Measurements from ENCODE around the gene TMEM259.

Gene TMEM259

DNA sequence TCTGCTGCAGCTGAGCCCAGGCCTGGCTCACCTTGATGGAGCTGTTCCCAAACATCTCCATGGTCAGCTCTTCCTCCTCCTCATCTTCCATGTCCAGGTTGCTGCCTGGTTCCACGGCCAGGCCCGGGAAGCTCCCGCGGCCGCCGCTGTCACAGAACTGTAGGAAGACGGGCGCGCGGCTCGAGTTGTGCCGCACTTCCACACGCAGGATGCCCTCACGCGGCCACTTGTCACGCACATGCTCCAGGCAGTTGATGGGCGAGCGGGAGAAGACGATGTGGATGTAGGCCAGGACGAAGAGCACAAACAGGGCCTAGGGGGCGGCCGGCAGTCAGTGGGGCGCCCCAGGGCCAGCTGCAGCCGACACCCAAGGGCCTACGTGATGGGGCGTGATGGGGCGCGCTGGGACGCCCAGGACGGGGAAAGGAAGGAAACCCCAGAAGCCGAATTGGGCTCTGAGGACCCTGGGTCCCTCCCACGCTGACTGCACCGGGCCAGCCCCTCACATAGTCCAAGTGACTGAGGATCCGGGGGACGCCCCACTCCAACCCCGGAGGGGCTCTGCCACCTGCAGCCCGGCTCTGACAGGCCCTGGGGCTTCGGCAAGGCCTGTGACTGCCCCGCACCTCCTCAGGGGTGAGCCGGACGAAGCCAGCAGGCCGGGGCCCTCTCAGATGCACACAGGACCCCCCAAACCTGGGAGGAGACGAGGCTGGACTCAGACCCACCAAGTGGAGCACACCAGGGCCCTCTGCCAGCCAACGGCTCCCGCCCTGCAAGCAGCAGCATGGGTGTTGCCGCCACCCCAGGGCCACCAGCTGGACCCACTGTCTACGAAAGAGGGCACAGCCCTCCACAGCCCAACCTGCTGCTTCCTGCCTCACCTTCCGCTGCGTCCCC lies 6.5 kb downstream of the TMEM259 start:
- DNase-seq (ENCODE audit: extremely low read depth, low read depth): no peak
- no peak overlapping the region for H3K4me3 ChIP-seq (replicated peaks; ENCODE audit: low read depth, low read length)
- TF ChIP-seq, protein P1, sequence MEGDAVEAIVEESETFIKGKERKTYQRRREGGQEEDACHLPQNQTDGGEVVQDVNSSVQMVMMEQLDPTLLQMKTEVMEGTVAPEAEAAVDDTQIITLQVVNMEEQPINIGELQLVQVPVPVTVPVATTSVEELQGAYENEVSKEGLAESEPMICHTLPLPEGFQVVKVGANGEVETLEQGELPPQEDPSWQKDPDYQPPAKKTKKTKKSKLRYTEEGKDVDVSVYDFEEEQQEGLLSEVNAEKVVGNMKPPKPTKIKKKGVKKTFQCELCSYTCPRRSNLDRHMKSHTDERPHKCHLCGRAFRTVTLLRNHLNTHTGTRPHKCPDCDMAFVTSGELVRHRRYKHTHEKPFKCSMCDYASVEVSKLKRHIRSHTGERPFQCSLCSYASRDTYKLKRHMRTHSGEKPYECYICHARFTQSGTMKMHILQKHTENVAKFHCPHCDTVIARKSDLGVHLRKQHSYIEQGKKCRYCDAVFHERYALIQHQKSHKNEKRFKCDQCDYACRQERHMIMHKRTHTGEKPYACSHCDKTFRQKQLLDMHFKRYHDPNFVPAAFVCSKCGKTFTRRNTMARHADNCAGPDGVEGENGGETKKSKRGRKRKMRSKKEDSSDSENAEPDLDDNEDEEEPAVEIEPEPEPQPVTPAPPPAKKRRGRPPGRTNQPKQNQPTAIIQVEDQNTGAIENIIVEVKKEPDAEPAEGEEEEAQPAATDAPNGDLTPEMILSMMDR (IDR thresholded peaks at IDR 0.05; ENCODE audit: low read depth, low read length, missing control alignments): no peak

DNA sequence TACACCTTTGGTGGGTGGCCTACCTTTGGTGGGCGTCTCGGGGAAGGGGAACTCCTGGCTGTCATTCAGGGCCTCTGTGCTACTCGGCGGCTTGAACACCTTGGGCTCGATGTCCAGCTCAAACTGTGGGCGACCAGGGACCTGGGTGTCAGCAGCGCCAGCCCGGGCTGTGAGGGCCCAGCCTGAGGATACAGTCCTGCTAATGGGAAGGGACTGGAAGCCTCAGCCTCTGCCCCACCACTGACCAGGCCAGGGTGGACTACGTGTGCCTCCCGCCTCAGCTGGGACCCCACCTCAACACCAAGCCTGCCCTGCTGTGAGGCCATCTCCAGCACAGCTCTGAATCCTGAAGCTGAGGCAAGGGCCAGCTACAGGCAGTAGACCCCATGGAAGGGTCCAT lies 7.7 kb downstream of the TMEM259 start:
- TF ChIP-seq, protein P1 (IDR thresholded peaks at IDR 0.05; ENCODE audit: low read depth, low read length, missing control alignments): no peak
- no peak overlapping the region for H3K4me3 ChIP-seq (replicated peaks; ENCODE audit: low read depth, low read length)
- no peak for DNase-seq (ENCODE audit: extremely low read depth, low read depth)

DNA sequence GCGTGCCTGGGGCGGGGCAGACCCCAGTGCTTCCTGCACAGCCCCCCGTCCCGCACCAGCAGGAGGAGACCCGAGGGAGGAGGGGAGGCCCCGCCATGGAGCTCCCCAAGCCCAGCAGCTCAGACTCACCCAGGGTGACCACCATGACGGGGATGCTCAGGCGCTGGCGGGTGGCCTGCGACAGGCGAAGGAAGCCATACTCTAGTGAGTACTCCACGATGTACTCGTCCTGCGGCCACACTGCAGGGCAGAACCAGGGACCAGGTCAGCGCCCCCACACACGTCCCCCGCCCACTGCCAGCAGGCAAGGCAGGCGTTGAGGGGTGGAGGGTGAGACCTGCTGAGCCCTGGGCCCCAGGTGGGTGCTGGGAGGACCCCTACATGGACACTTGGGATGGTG lies 8.6 kb downstream of the TMEM259 start:
- no peak overlapping the region for H3K4me3 ChIP-seq (replicated peaks; ENCODE audit: low read depth, low read length)
- no peak for DNase-seq (ENCODE audit: extremely low read depth, low read depth)
- TF ChIP-seq, protein P1 (IDR thresholded peaks at IDR 0.05; ENCODE audit: low read depth, low read length, missing control alignments): no peak

DNA sequence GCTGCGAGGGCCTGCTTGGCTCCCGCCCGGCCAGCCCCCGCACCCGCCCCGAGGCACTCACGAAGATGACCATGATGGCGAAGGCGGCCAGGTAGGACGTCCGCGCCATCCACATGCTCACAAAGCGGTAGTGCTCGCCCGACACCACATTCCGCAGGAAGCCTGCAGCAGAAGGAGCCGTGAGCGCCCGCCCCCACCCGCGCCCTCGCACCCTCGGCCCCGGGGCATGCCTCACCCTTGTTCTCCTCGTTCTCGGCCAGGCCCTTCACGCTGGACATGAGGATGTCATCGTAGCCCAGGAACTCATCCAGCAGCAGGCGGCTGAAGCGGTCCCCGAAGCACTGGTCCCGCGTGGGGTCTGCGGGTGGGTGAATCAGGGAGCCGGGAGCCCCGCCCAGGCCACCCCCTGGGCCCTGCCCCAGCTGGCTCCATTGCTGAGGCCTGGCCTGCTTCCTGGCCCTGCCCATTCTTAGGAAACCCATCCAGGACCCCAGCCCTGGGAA lies 9.0 kb downstream of the TMEM259 start:
- TF ChIP-seq, protein P1 (IDR thresholded peaks at IDR 0.05; ENCODE audit: low read depth, low read length, missing control alignments): no peak
- H3K4me3 ChIP-seq (replicated peaks; ENCODE audit: low read depth, low read length): no peak overlapping the region
- no peak for DNase-seq (ENCODE audit: extremely low read depth, low read depth)

DNA sequence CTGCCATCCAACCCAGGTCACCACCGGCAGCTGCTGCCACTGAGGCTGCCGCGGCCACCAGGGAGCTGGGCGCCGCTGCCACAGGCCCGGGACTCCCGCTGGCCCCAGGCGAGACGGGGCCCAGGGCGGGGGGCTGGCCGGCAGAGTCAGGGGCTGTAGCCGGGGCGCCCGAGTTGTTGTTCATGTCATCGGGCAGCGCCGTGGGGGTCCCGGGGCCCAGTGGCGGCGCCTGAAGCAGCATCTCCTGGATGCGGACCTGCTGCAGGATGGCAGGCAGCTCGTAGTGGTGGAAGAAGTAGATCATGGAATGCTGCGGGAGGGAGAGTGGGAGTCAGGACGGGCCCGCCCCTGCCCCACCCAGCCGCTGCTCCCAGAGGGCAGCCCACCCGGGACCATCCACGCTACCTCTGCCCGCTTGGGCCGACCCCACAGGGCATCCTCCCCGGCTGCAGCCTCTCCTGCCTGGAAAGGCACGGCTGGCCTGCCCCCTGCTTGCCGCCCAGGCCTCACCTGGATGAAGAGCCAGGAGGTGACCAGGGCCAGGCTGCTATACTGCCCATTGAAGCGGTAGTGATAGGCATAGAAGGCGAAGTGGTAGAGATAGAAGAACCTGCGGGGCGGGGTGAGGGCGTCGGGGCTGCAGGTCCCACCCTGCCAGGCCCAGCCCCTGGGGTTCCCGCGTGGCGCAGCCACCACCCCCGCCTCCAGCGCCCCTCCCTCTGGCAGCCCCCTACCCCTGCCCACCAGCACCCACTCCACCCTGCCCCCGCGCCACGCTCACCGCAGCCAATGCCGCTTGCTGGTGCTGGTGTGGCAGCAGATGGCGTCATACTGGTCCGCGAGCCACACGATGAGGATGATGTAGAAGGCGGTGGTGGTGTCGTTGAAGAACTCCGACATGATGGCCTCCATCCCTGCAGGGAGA lies 10.1 kb downstream of the TMEM259 start:
- TF ChIP-seq, protein P1 (IDR thresholded peaks at IDR 0.05; ENCODE audit: low read depth, low read length, missing control alignments): no peak
- H3K4me3 ChIP-seq (replicated peaks; ENCODE audit: low read depth, low read length): no peak overlapping the region
- DNase-seq (ENCODE audit: extremely low read depth, low read depth): no peak

DNA sequence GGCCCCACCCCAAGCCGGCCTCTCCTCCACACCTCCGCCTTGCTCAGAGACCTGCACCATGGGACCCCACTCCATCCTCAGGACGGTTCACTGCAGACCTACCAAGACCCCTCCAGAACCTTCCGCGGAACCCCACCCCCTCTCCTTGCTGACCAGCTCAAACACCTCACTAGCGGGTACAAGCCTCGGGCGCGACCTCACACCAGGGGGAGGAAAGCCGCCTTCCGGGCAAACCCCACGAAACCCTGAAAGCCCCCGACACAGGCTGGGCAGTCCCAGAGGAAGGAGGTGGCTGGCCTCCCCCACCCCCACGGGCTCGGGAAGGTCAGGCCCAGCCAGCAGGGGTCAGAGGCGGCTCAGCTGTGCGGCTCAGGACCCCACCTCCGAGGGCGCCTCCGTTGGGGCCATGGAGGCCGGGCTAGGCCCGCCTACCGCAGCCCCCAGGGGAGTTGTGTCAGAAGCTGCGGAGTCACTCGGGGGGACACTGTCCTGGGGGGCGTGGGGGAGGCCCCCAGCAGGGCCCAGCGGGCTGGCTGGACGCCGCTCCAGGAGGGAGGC lies 10.9 kb downstream of the TMEM259 start:
- TF ChIP-seq, protein P1 (IDR thresholded peaks at IDR 0.05; ENCODE audit: low read depth, low read length, missing control alignments): no peak
- no peak overlapping the region for H3K4me3 ChIP-seq (replicated peaks; ENCODE audit: low read depth, low read length)
- no peak for DNase-seq (ENCODE audit: extremely low read depth, low read depth)

Measured in HFF-Myc (cell line).